SK-N-SH treated with all-trans-retinoic acid at 6 μM for 48 hours (cell line): Measurements from ENCODE around the gene VASN.

Experiments
- ATAC-seq: fragments of 200-7000 bp; cut with Tn5 transposase; 3 replicates; pipeline ENCODE4 v1.9.1; 2020; ENCODE audit warnings: mild to moderate bottlenecking, moderate library complexity
- ARNTL ChIP-seq: fragments of 450-650 bp; formaldehyde crosslinking; IDR thresholded peaks from 2 replicates; pipeline ENCODE4 v1.5.0; 2020; ENCODE audit warnings: low read depth, mild to moderate bottlenecking, moderate library complexity, borderline replicate concordance
- BACH2 ChIP-seq: fragments of 250-450 bp; sonication (Bioruptor Pico); IDR thresholded peaks from 2 replicates; pipeline ENCODE4 v1.9.0; 2021; ENCODE audit warnings: mild to moderate bottlenecking, borderline replicate concordance
- CREB5 ChIP-seq: fragments of 250-450 bp; sonication (Bioruptor Pico); IDR thresholded peaks from 2 replicates; pipeline ENCODE4 v1.5.1; 2020; ENCODE audit warnings: low read depth, mild to moderate bottlenecking, moderate library complexity
- CSDC2 ChIP-seq: fragments of 250-450 bp; sonication (Bioruptor Pico); IDR thresholded peaks from 2 replicates; pipeline ENCODE4 v1.5.0; 2020; ENCODE audit warnings: mild to moderate bottlenecking, moderate library complexity
- CSRNP3 ChIP-seq: fragments of 250-450 bp; sonication (Bioruptor Pico); IDR thresholded peaks from 2 replicates; pipeline ENCODE4 v1.5.1; 2021; ENCODE audit warnings: mild to moderate bottlenecking, moderate library complexity
- GLIS3 ChIP-seq: fragments of 250-450 bp; sonication (Bioruptor Pico); IDR thresholded peaks from 2 replicates; pipeline ENCODE4 v1.5.0; 2020; ENCODE audit warnings: mild to moderate bottlenecking, moderate library complexity
- ISL1 ChIP-seq: fragments of 250-450 bp; sonication (Bioruptor Pico); IDR thresholded peaks from 2 replicates; pipeline ENCODE4 v2.1.2; 2022; ENCODE audit warnings: mild to moderate bottlenecking, moderate library complexity
- OSR1 ChIP-seq: fragments of 250-450 bp; sonication (Bioruptor Pico); IDR thresholded peaks from 2 replicates; pipeline ENCODE4 v1.8.0; 2022; ENCODE audit warnings: moderate library complexity, mild to moderate bottlenecking, inconsistent platforms
- POU6F1 ChIP-seq: fragments of 250-450 bp; sonication (Bioruptor Pico); IDR thresholded peaks from 2 replicates; pipeline ENCODE4 v1.8.0; 2021; ENCODE audit warnings: low read depth, mild to moderate bottlenecking, moderate library complexity, borderline replicate concordance
- PPARA ChIP-seq: fragments of 250-450 bp; sonication (Bioruptor Pico); IDR thresholded peaks from 2 replicates; pipeline ENCODE4 v1.5.0; 2020; ENCODE audit warnings: mild to moderate bottlenecking, borderline replicate concordance
- TCF4 ChIP-seq: fragments of 250-450 bp; sonication (Bioruptor Pico); IDR thresholded peaks from 2 replicates; pipeline ENCODE4 v1.8.0; 2021; ENCODE audit warnings: mild to moderate bottlenecking, moderate library complexity, borderline replicate concordance
- TOX ChIP-seq: fragments of 250-450 bp; sonication (Bioruptor Pico); IDR thresholded peaks from 2 replicates; pipeline ENCODE4 v1.8.0; 2021; ENCODE audit warnings: mild to moderate bottlenecking, moderate library complexity, borderline replicate concordance
- ZFP3 ChIP-seq: fragments of 250-450 bp; sonication (Bioruptor Pico); IDR thresholded peaks from 2 replicates; pipeline ENCODE4 v1.5.0; 2020; ENCODE audit warnings: mild to moderate bottlenecking, moderate library complexity
- ZNF8 ChIP-seq: fragments of 450-650 bp; formaldehyde crosslinking; IDR thresholded peaks from 2 replicates; pipeline ENCODE4 v1.5.0; 2020; ENCODE audit warnings: mild to moderate bottlenecking, moderate library complexity
- TF ChIP-seq, protein P1 (sequence below): fragments of 250-450 bp; sonication (Bioruptor Pico); IDR thresholded peaks from 2 replicates; pipeline ENCODE4 v1.5.0; 2020; ENCODE audit warnings: mild to moderate bottlenecking, moderate library complexity

Gene VASN

GRCh38 chr16:4401094-4401501 is 29.4 kb downstream of the VASN start:
- ATAC-seq, result no peak
- TF ChIP-seq TOX (CRISPR knock-in tag) (no peak), OSR1 (CRISPR knock-in tag) (no peak), PPARA (CRISPR knock-in tag) (no peak), ARNTL (CRISPR knock-in tag) (no peak), GLIS3 (CRISPR knock-in tag) (no peak), ISL1 (CRISPR knock-in tag) (no peak), BACH2 (CRISPR knock-in tag) (no peak)
- TF ChIP-seq, protein P1, sequence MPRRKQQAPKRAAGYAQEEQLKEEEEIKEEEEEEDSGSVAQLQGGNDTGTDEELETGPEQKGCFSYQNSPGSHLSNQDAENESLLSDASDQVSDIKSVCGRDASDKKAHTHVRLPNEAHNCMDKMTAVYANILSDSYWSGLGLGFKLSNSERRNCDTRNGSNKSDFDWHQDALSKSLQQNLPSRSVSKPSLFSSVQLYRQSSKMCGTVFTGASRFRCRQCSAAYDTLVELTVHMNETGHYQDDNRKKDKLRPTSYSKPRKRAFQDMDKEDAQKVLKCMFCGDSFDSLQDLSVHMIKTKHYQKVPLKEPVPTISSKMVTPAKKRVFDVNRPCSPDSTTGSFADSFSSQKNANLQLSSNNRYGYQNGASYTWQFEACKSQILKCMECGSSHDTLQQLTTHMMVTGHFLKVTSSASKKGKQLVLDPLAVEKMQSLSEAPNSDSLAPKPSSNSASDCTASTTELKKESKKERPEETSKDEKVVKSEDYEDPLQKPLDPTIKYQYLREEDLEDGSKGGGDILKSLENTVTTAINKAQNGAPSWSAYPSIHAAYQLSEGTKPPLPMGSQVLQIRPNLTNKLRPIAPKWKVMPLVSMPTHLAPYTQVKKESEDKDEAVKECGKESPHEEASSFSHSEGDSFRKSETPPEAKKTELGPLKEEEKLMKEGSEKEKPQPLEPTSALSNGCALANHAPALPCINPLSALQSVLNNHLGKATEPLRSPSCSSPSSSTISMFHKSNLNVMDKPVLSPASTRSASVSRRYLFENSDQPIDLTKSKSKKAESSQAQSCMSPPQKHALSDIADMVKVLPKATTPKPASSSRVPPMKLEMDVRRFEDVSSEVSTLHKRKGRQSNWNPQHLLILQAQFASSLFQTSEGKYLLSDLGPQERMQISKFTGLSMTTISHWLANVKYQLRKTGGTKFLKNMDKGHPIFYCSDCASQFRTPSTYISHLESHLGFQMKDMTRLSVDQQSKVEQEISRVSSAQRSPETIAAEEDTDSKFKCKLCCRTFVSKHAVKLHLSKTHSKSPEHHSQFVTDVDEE, result no peak

GRCh38 chr16:4401510-4401909 is 29.9 kb downstream of the VASN start:
- TF ChIP-seq OSR1 (CRISPR knock-in tag) (no peak), CSDC2 (CRISPR knock-in tag) (no peak), PPARA (CRISPR knock-in tag) (no peak), GLIS3 (CRISPR knock-in tag) (no peak), CSRNP3 (no peak)
- TF ChIP-seq, all 23 proteins: peak for 0
- ATAC-seq, result no peak

DNA sequence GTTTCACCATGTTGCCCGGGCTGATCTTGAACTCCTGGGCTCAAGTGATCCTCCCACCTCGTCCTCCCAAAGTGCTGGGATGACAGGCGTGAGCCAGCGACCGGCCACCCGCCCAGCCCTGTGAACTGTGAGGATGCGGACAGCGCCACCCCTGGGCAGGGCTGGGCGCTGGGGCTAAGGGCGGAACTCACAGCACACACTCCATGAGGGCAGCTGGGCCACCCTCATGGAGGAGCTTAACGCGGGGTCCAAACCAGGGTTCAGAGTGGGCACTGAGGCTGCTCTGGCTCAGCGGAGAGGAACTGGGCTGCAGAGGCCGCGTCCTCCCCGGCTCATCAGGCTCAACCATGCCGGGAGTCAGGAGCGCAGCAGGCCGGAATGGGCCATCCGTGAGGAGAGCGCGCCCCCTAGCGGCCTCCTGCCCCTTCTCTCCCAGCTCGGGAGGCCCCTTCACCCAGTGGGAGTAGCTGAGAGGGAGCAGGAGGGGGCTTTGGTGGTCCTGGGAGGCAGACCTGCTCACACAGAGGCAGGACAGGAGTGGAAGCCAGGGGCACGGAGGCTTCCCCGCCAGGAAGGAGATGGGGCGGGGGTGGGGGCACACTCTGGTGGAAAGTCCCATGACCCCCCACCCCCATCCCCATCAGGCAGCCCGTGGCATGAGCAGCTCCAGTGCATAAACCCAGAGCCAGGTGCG is 30.9 kb downstream of the VASN start:
- ATAC-seq, result peak; percentile 95
- TF ChIP-seq ZFP3 (no peak), CREB5 (CRISPR knock-in tag) (no peak), POU6F1 (CRISPR knock-in tag) (no peak), CSRNP3 (no peak)

DNA sequence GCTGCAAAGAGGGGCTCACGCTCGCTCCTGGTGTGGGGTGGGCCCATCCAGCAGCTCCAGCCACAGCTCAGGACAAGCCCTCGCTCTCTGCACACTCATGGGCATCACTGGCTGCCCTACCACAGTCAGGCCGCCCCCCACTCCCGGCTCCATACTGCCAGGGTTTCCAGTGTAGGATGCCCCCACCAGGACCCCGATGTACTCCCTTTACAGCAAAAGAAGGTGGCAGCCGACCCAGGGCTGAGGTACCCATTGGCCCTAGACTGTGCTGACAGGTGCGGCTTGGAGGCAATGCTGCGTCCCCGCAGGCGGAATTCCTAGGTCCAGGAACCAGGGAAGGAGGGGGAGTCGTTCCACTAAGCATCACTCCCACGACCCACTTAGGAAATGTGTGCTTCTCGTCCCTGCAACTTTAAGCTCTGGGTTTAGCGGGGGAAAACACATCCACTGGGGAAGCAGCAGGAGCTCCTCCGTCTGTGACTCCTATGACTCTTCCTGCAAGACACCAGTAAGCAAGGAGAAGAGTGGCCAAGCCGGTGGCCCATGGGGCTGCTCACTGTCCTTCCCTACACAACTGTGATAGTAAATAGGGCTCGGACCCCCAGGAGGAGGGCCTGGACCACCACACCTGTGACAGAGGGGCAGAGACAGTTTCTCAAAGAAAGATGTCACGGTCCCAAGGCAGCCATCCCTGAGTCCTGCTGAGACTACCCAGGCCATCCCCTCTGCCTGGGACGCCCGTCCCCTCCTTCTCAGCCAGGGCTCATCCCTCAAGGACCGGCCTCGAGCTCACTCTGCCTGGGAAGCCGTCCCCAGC is 31.7 kb downstream of the VASN start:
- no peak for ATAC-seq
- TF ChIP-seq GLIS3 (CRISPR knock-in tag) (no peak), ZFP3 (no peak), OSR1 (CRISPR knock-in tag) (no peak), TCF4 (CRISPR knock-in tag) (no peak), CREB5 (CRISPR knock-in tag) (no peak), ZNF8 (CRISPR knock-in tag) (no peak), CSRNP3 (no peak)
